A673 (cell line): ENCODE results near the gene SLC39A9. TPM values are rescaled to one million over a fixed set of nuclear protein-coding genes. Genes with fewer than 3 reads are reported as not detected.

Source experiments
- BruUV-seq: library from RNA; stranded (reverse); fragments of 400-500 nt; replicated peaks from 2 replicates; lab custom pipeline; 2021; lab: Mats Ljungman, UMichigan
- CTCF ChIA-PET: fragments of 300-600 bp; sonication (Branson Sonifier 250); formaldehyde crosslinking; loops from one replicate; lab custom pipeline; 2022; ENCODE audit warnings: antibody characterized with exemption; lab: Charles Lee
- POLR2A ChIA-PET: fragments of 300-600 bp; sonication (Branson Sonifier 250); formaldehyde crosslinking; loops from one replicate; lab custom pipeline; 2022; ENCODE audit warnings: antibody characterized with exemption; ENCODE audit not compliant: low non-redundant PET; lab: Charles Lee
- DNase-seq: peaks from one replicate; pipeline ENCODE4 v3.0.0-alpha.2; 2015; ENCODE audit warnings: low spot score
- H3K27ac ChIP-seq: fragments of 200-600 bp; sonication (generic); 2 replicates; pipeline ENCODE4 v1.5.1; 2016; ENCODE audit warnings: mixed run types, low read depth, mild to moderate bottlenecking, mixed read lengths, antibody characterized with exemption, low read length; ENCODE audit not compliant: poor library complexity, severe bottlenecking
- H3K27me3 ChIP-seq: fragments of 200-600 bp; sonication (generic); replicated peaks from 2 replicates; pipeline ENCODE4 v1.6.1; 2017; ENCODE audit warnings: mixed run types, low read depth, mild to moderate bottlenecking, mixed read lengths, antibody characterized with exemption, low read length; ENCODE audit not compliant: insufficient read depth, poor library complexity
- H3K36me3 ChIP-seq: fragments of 200-600 bp; sonication (generic); 2 replicates; pipeline ENCODE4 v1.6.1; 2016; ENCODE audit warnings: mixed run types, mild to moderate bottlenecking, mixed read lengths, antibody characterized with exemption, low read length; ENCODE audit not compliant: insufficient read depth, poor library complexity, severe bottlenecking
- H3K4me1 ChIP-seq: fragments of 200-600 bp; sonication (generic); 2 replicates; pipeline ENCODE4 v1.6.1; 2017; ENCODE audit warnings: mixed run types, mild to moderate bottlenecking, mixed read lengths, antibody characterized with exemption, low read length; ENCODE audit not compliant: insufficient read depth, poor library complexity, severe bottlenecking
- H3K4me3 ChIP-seq: fragments of 200-600 bp; sonication (generic); 2 replicates; pipeline ENCODE4 v1.5.1; 2016; ENCODE audit warnings: low read depth, mixed run types, mild to moderate bottlenecking, mixed read lengths, low read length; ENCODE audit not compliant: poor library complexity, severe bottlenecking
- H3K9me3 ChIP-seq: fragments of 200-600 bp; sonication (generic); 2 replicates; pipeline ENCODE4 v1.6.1; 2016; ENCODE audit warnings: mixed run types, low read depth, mild to moderate bottlenecking, mixed read lengths, antibody characterized with exemption, low read length; ENCODE audit not compliant: poor library complexity, severe bottlenecking
- EZH2 ChIP-seq: fragments of 200-600 bp; sonication (generic); IDR thresholded peaks from 2 replicates; pipeline ENCODE4 v1.6.1; 2017; ENCODE audit warnings: borderline replicate concordance, low read depth, mild to moderate bottlenecking, mixed read lengths, antibody characterized with exemption, low read length; ENCODE audit not compliant: poor library complexity, severe bottlenecking
- intact Hi-C: fragments of 100-400 bp; cut with micrococcal nuclease; formaldehyde crosslinking; loops from one replicate; pipeline ENCODE4 v1.10.0; 2022; ENCODE audit not compliant: unreplicated experiment
- total RNA-seq: library from RNA; stranded (reverse); gene quantifications from 2 replicates; pipeline ENCODE4 v1.2.3, GENCODE V29; 2021
- TF ChIP-seq, protein P1 (sequence below): fragments of 300-800, 200-600 bp; sonication (generic); conservative IDR thresholded peaks from 2 replicates; pipeline ENCODE4 v1.5.1; 2017; ENCODE audit warnings: low read depth, mild to moderate bottlenecking, antibody characterized with exemption, low read length, moderate library complexity, mixed read lengths

The SLC39A9 gene
- total RNA-seq, 1 experiment from 2014 or later = 59.2 TPM

DNA sequence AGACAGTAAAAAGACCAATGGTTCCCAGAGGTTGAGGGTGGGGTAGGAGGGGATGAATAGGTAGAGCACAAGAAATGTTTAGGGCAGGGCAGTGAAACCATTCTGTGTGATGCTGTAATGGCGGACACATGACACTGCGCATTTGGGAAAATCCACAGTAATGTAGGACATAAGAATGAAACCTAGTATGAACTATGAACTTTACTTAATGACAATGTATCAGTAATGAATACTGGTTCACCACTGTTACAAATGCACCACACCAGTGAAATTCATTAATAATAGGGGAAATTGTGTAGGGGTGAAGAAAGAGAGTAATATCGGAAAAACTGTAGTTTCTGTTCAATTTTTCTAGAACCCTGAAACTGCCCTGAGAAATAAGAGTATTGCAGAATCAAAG, 6.0 kb upstream of the SLC39A9 start:
- no peak for DNase-seq
- no peaks in the 10 kb centered on the region for H3K9me3 ChIP-seq
- CTCF ChIA-PET = no interaction called here
- TF ChIP-seq, protein P1, sequence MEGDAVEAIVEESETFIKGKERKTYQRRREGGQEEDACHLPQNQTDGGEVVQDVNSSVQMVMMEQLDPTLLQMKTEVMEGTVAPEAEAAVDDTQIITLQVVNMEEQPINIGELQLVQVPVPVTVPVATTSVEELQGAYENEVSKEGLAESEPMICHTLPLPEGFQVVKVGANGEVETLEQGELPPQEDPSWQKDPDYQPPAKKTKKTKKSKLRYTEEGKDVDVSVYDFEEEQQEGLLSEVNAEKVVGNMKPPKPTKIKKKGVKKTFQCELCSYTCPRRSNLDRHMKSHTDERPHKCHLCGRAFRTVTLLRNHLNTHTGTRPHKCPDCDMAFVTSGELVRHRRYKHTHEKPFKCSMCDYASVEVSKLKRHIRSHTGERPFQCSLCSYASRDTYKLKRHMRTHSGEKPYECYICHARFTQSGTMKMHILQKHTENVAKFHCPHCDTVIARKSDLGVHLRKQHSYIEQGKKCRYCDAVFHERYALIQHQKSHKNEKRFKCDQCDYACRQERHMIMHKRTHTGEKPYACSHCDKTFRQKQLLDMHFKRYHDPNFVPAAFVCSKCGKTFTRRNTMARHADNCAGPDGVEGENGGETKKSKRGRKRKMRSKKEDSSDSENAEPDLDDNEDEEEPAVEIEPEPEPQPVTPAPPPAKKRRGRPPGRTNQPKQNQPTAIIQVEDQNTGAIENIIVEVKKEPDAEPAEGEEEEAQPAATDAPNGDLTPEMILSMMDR = no peak
- no peak for TF ChIP-seq EZH2
- POLR2A ChIA-PET = no interaction called here
- intact Hi-C loops = no loop called here
- peaks cover 12% of the 10 kb centered on the region for H3K4me1 ChIP-seq
- H3K36me3 ChIP-seq = peaks cover 87% of the 10 kb centered on the region
- BruUV-seq = no TSS peak
- no peak overlapping the region for H3K27ac ChIP-seq
- no peak overlapping the region for H3K4me3 ChIP-seq
- H3K27me3 ChIP-seq = no peaks in the 10 kb centered on the region

DNA sequence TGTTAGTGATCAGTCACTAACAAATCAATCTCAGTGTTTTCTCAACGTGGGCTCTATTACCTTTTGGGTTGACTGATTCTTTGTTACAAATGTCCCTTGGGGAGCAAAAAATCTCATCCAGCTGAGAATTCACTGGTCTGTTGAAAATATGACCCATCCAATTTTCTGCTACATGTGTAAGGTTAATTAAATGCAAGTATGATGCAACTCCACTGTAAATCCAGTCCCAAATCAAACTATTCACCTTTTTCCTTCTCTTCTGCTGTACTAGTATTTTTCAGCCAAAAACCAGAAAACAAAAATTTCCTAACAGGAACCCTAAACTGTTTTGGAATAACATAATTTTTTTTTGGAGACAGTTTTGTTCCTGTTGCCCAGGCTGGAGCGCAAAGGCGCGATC, 2.6 kb upstream of the SLC39A9 start:
- TF ChIP-seq EZH2 = no peak
- TF ChIP-seq, protein P1 = no peak
- peak overlapping the region; percentile 80 for H3K4me3 ChIP-seq
- ChIA-PET CTCF (no interaction called here), POLR2A (no interaction called here)
- H3K27me3 ChIP-seq = no peaks in the 10 kb centered on the region
- no TSS peak for BruUV-seq
- peak overlapping the region; percentile 48 for H3K27ac ChIP-seq
- no peak for DNase-seq
- H3K4me1 ChIP-seq = peaks cover 25% of the 10 kb centered on the region
- intact Hi-C loops = no loop called here
- H3K9me3 ChIP-seq = no peaks in the 10 kb centered on the region
- H3K36me3 ChIP-seq = peaks cover 57% of the 10 kb centered on the region

DNA sequence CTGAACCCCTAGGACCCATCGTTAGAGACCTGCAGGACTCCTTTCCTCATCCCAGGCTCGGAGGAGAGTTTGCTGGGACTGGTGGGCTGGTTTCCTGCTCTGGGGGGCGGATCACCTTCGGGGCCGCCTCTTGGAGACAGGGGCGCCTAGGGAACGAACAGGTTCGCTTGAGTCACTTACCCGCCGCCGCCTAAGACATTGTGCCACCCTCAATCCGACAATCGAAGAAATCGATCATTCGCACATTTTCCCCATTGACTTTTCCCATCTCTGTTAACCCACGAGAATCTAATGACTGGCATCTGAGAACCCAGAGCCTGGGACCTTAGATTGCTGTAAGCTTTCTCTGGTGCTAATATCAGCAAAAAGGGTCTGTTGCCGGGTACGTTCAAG, 322 bp downstream of the SLC39A9 start:
- ChIA-PET CTCF (no interaction called here), POLR2A (no interaction called here)
- Histone ChIP-seq H3K27me3 (no peaks in the 10 kb centered on the region), H3K4me1 (peaks cover 31% of the 10 kb centered on the region), H3K27ac (peak overlapping the region; percentile 96), H3K4me3 (peak overlapping the region; percentile 80), H3K9me3 (no peaks in the 10 kb centered on the region), H3K36me3 (peaks cover 28% of the 10 kb centered on the region)
- TSS peak; percentile 56 for BruUV-seq
- no peak for DNase-seq
- intact Hi-C loops = no loop called here
- no peak for TF ChIP-seq EZH2
- TF ChIP-seq, protein P1 = no peak
